HG03469 (cell line): Measurements from ENCODE around the gene MYF6.

Experiments
- ATAC-seq: cut with Tn5 transposase; IDR thresholded peaks from one replicate; pipeline ENCODE4 v1.9.1; 2021; ENCODE audit warnings: mild to moderate bottlenecking, moderate library complexity, moderate number of reproducible peaks; ENCODE audit not compliant: unreplicated experiment

Gene MYF6

DNA sequence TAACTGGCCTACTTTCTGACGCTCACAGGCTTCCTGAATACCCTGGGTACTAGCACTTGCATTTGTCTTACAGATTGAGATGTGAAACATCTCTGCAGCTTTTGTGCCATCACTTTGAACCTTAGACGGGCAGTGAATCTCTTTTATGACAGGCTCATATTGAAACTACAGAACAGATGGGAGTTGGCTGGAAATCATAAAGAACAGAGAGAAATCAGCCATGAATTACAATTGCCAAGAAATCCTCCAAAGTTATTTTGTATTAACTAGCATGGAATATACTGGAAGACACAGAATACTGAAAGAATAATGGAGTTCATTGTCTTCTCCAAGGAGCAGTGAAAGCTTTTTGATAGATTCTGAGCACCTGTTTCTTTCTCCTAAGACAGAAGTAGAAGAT lies 42.0 kb downstream of the MYF6 start:
- no peak for ATAC-seq

DNA sequence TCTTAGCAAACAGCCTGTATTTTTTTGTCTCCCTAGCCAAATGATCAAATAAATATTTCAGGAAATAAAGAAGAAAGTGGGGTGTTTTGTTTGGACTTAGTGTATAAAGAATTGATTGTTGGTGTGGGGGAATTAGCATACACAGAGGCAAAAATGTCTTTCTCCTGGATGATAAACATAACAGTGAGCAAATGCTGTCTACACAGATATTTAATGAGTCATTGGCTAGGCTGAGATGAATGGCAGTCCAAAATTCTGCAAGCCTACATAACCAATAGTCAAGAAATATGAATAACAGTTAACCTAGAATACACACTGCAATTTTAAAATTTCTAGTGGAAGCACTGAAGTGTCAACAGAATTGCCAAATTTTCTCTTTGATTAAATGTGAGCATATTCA lies 45.0 kb downstream of the MYF6 start:
- ATAC-seq = no peak

DNA sequence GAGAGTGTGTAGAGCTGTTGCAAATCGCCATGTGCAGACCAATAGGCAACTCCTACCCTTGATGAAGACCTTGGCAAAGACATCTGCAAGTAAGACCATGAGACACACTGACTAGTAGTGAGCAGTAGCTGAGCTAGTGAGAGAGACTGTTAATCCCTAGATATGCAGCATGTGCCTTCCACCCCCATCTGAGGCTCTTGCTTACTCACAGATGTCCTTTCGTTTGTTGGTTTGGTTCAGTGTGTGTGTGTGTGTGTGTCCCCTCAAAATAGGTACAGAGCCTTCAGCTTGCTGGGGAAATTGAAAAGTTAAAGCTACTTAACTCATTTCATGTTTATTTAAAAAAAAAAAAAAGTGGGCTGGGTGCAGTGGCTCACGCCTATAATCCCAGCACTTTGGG lies 46.8 kb downstream of the MYF6 start:
- ATAC-seq = no peak

DNA sequence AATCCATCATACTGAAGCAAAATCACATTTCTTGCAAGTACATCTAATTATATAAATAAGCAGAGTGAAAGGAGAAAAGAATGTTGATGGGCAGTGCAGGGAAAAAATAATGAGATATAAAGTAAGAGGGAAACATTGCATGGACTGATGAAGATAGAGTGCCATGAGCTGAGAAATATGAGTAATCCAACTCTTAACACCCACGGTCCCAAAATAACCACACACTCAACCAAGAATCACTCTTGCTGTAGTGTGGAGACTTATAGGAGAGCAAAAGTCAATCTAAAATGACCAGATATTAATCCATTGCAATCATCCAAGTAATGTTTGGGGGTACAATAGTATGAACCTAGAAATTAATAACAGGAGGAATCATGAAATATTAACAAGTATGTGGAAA lies 49.4 kb downstream of the MYF6 start:
- ATAC-seq = peak; percentile 96
